Liver (tissue), 9 donors: ENCODE results near the gene ERC2. TPM values are rescaled to one million over a fixed set of nuclear protein-coding genes. Genes with fewer than 3 reads are reported as not detected.

ENCODE experiments used
- DNase-seq: peaks from one replicate; pipeline ENCODE4 v3.0.0-alpha.2; 2017; ENCODE audit warnings: low spot score
- H3K27ac ChIP-seq, 2 donors: one replicate each; pipeline ENCODE4 v1.7.0; 2013; ENCODE audit warnings: inconsistent platforms in 2 of 2, low read length in 2 of 2, control low read depth in 1 of 2, low read depth in 1 of 2, mild to moderate bottlenecking in 1 of 2
- H3K27me3 ChIP-seq, 4 donors: one replicate each; pipeline versions ENCODE4 v1.6.1 to v1.7.0; 2013; ENCODE audit warnings: low read length in 3 of 4, inconsistent platforms in 1 of 4, mild to moderate bottlenecking in 1 of 4, moderate library complexity in 1 of 4; ENCODE audit not compliant: control insufficient read depth in 4 of 4, insufficient read depth in 4 of 4
- H3K36me3 ChIP-seq, 4 donors: one replicate each; pipeline versions ENCODE4 v1.6.1 to v1.7.0; 2013; ENCODE audit warnings: low read length in 3 of 4, mild to moderate bottlenecking in 3 of 4, low read depth in 1 of 4, moderate library complexity in 1 of 4; ENCODE audit not compliant: control insufficient read depth in 4 of 4, insufficient read depth in 3 of 4
- H3K4me1 ChIP-seq, 4 donors: one replicate each; pipeline versions ENCODE4 v1.6.1 to v1.7.0; 2013; ENCODE audit warnings: low read length in 3 of 4, mild to moderate bottlenecking in 3 of 4, moderate library complexity in 1 of 4; ENCODE audit not compliant: control insufficient read depth in 4 of 4, insufficient read depth in 4 of 4
- H3K4me3 ChIP-seq, 3 donors: one replicate each; pipeline versions ENCODE4 v1.6.1 to v1.7.0; 2013; ENCODE audit warnings: low read length in 3 of 3, control low read depth in 1 of 3, low read depth in 1 of 3, mild to moderate bottlenecking in 1 of 3
- H3K9ac ChIP-seq, 2 donors: one replicate each; pipeline ENCODE4 v1.7.0; 2013; ENCODE audit warnings: low read length in 2 of 2, mild to moderate bottlenecking in 2 of 2, moderate library complexity in 2 of 2, control low read depth in 1 of 2, low read depth in 1 of 2
- H3K9me3 ChIP-seq, 4 donors: one replicate each; pipeline versions ENCODE4 v1.6.1 to v1.7.0; 2013; ENCODE audit warnings: low read length in 3 of 4; ENCODE audit not compliant: control insufficient read depth in 4 of 4
- ATF3 ChIP-seq: IDR thresholded peaks from 2 replicates; pipeline ENCODE4 v1.6.1; 2016; ENCODE audit warnings: antibody characterized with exemption
- CTCF ChIP-seq: fragments of 150-350 bp; IDR thresholded peaks from 2 replicates; pipeline ENCODE4 v1.5.1; 2017; ENCODE audit warnings: improper control_type of control experiment, low read depth, low read length; ENCODE audit not compliant: missing input control
- EGR1 ChIP-seq, 2 donors: IDR thresholded peaks; 2 replicates each; pipeline ENCODE4 v1.6.1; 2016 to 2018; ENCODE audit warnings: antibody characterized with exemption in 2 of 2, low read depth in 2 of 2
- FOXA2 ChIP-seq: IDR thresholded peaks from 2 replicates; pipeline ENCODE4 v1.6.1; 2016; ENCODE audit warnings: antibody characterized with exemption
- GABPA ChIP-seq, 2 donors: IDR thresholded peaks in 1 of 2; conservative IDR thresholded peaks in 1 of 2; 2 replicates each; pipeline ENCODE4 v1.6.1; 2016; ENCODE audit warnings: antibody characterized with exemption in 2 of 2, mild to moderate bottlenecking in 1 of 2, moderate library complexity in 1 of 2
- HNF4A ChIP-seq, 2 donors: conservative IDR thresholded peaks; 2 replicates each; pipeline ENCODE4 v1.6.1; 2016; ENCODE audit warnings: antibody characterized with exemption in 2 of 2, mild to moderate bottlenecking in 2 of 2
- HNF4G ChIP-seq: IDR thresholded peaks from 2 replicates; pipeline ENCODE4 v1.6.1; 2016; ENCODE audit warnings: antibody characterized with exemption
- JUND ChIP-seq, 2 donors: IDR thresholded peaks; 2 replicates each; pipeline ENCODE4 v1.6.1; 2016; ENCODE audit warnings: antibody characterized with exemption in 2 of 2
- NR2F2 ChIP-seq: IDR thresholded peaks from 2 replicates; pipeline ENCODE4 v1.6.1; 2016; ENCODE audit warnings: antibody characterized with exemption
- RAD21 ChIP-seq, 2 donors: IDR thresholded peaks; 2 replicates each; pipeline ENCODE4 v1.6.1; 2016; ENCODE audit warnings: antibody characterized with exemption in 2 of 2, mild to moderate bottlenecking in 2 of 2
- REST ChIP-seq: IDR thresholded peaks from 2 replicates; pipeline ENCODE4 v1.6.1; 2016; ENCODE audit warnings: antibody characterized with exemption, mild to moderate bottlenecking
- RXRA ChIP-seq, 2 donors: IDR thresholded peaks; 2 replicates each; pipeline ENCODE4 v1.6.1; 2017 to 2018; ENCODE audit warnings: antibody characterized with exemption in 2 of 2, mild to moderate bottlenecking in 1 of 2
- SP1 ChIP-seq: IDR thresholded peaks from 2 replicates; pipeline ENCODE4 v1.6.1; 2018; ENCODE audit warnings: antibody characterized with exemption, mild to moderate bottlenecking
- TAF1 ChIP-seq: conservative IDR thresholded peaks from 2 replicates; pipeline ENCODE4 v1.6.1; 2016; ENCODE audit warnings: antibody characterized with exemption, mild to moderate bottlenecking
- YY1 ChIP-seq: IDR thresholded peaks from 2 replicates; pipeline ENCODE4 v1.6.1; 2016; ENCODE audit warnings: antibody characterized with exemption, mild to moderate bottlenecking
- WGBS: extraction: QIAGEN DNeasy Blood & Tissue Kit; methylation state at CpG from one replicate; pipeline ENCODE4 v1.1.7; 2013; 5-methylcytosine and 5-hydroxymethylcytosine counted together
- polyA plus RNA-seq, 2 donors: library from polyadenylated mRNA; stranded (reverse) in 1 of 2; unstranded in 1 of 2; fragments of 200-250 nt in 1 of 2; fragments of >200 nt in 1 of 2; fragmentation: Nextera tagmentation in 1 of 2; extraction: Ambion mirVana in 1 of 2; gene quantifications; one replicate each; pipeline versions ENCODE4 v1.2.1 to v1.2.3, GENCODE V29; 2013 to 2015
- total RNA-seq, 2 donors: library from RNA; depleted of rRNA; stranded (reverse); fragments of >200 nt; gene quantifications; one replicate each; pipeline ENCODE4 v1.2.3, GENCODE V29; 2014
- TF ChIP-seq, protein P1 (sequence below): IDR thresholded peaks from 2 replicates; pipeline ENCODE4 v1.6.1; 2016; ENCODE audit warnings: antibody characterized with exemption
- TF ChIP-seq, protein P2 (sequence below): IDR thresholded peaks from 2 replicates; pipeline ENCODE4 v1.6.1; 2016; ENCODE audit warnings: antibody characterized with exemption
- donor health status: healthy.
- donor health status: healthy.
- donor health status: healthy.
- donor health status: healthy.
- donor health status: healthy.

Gene ERC2
- total and polyA plus RNA-seq, 4 donors: 0.14 to 0.25 TPM; not detected in 2

GRCh38 chr3:55621648-55622047, 846.6 kb downstream of the ERC2 start:
- peaks cover 0 to 13% (median 2%) of the 10 kb centered on the region in 4 donors for H3K4me1 ChIP-seq
- H3K27me3 ChIP-seq: no peaks in the 10 kb centered on the region
- H3K9ac ChIP-seq: no peak overlapping the region
- no peaks in the 10 kb centered on the region for H3K9me3 ChIP-seq
- no peak overlapping the region for H3K4me3 ChIP-seq
- WGBS: 98% methylated on average over 2 of the region's 2 CpGs
- no peak overlapping the region for H3K27ac ChIP-seq
- H3K36me3 ChIP-seq: no peaks in the 10 kb centered on the region
- DNase-seq: no peak
- no peak for TF ChIP-seq HNF4A (conservative IDR thresholded peaks at IDR 0.05)
- no peak for TF ChIP-seq CTCF
- TF ChIP-seq NR2F2: no peak
- TF ChIP-seq, protein P1, sequence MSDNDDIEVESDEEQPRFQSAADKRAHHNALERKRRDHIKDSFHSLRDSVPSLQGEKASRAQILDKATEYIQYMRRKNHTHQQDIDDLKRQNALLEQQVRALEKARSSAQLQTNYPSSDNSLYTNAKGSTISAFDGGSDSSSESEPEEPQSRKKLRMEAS: no peak
- TF ChIP-seq TAF1: no peak
- no peak for TF ChIP-seq FOXA2
- TF ChIP-seq REST: no peak
- TF ChIP-seq RXRA (IDR thresholded peaks at IDR 0.05): no peak
- TF ChIP-seq ATF3: no peak
- TF ChIP-seq, protein P2, sequence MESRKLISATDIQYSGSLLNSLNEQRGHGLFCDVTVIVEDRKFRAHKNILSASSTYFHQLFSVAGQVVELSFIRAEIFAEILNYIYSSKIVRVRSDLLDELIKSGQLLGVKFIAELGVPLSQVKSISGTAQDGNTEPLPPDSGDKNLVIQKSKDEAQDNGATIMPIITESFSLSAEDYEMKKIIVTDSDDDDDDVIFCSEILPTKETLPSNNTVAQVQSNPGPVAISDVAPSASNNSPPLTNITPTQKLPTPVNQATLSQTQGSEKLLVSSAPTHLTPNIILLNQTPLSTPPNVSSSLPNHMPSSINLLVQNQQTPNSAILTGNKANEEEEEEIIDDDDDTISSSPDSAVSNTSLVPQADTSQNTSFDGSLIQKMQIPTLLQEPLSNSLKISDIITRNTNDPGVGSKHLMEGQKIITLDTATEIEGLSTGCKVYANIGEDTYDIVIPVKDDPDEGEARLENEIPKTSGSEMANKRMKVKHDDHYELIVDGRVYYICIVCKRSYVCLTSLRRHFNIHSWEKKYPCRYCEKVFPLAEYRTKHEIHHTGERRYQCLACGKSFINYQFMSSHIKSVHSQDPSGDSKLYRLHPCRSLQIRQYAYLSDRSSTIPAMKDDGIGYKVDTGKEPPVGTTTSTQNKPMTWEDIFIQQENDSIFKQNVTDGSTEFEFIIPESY: no peak
- no peak for TF ChIP-seq RAD21 (IDR thresholded peaks at IDR 0.05)
- no peak for TF ChIP-seq YY1
- no peak for TF ChIP-seq HNF4G
- no peak for TF ChIP-seq GABPA (IDR thresholded peaks at IDR 0.05 in 1 of 2, conservative IDR thresholded peaks at IDR 0.05 in 1 of 2)
- TF ChIP-seq JUND (IDR thresholded peaks at IDR 0.05): no peak

- H3K27ac ChIP-seq: no peak overlapping the region
- peaks cover 0 to 7% (median under 1%) of the 10 kb centered on the region in 4 donors for H3K4me1 ChIP-seq
- DNase-seq: no peak
- H3K9me3 ChIP-seq: no peaks in the 10 kb centered on the region
- H3K27me3 ChIP-seq: no peaks in the 10 kb centered on the region
- no peak overlapping the region for H3K9ac ChIP-seq
- no peak overlapping the region for H3K4me3 ChIP-seq
- 87% methylated on average over 3 of the region's 3 CpGs for WGBS
- H3K36me3 ChIP-seq: no peaks in the 10 kb centered on the region
- no peak for TF ChIP-seq YY1
- no peak for TF ChIP-seq REST
- no peak for TF ChIP-seq RXRA (IDR thresholded peaks at IDR 0.05)
- TF ChIP-seq CTCF: no peak
- no peak for TF ChIP-seq NR2F2
- TF ChIP-seq, protein P1: no peak
- no peak for TF ChIP-seq EGR1 (IDR thresholded peaks at IDR 0.05; ENCODE audit: low read depth in 2 of 2)
- no peak for TF ChIP-seq HNF4G
- TF ChIP-seq SP1: no peak
- no peak for TF ChIP-seq RAD21 (IDR thresholded peaks at IDR 0.05)
Observed at GRCh38 chr3:55621026-55621422, 847.2 kb downstream of the ERC2 start.
